ENCODE results near the gene MIEF1. TPM values are rescaled to one million over a fixed set of nuclear protein-coding genes. Genes with fewer than 3 reads are reported as not detected.

MIEF1 gene
- total RNA-seq, 1 donor from 2014 or later = 32.4 TPM

GRCh38 chr22:39558254-39558727, 56.2 kb downstream of the MIEF1 start:
- H3K4me3 Mint-ChIP-seq (ENCODE audit: low read depth) = peak overlapping the region; percentile 61
- no peaks in the 10 kb centered on the region for H3K9me3 Mint-ChIP-seq (ENCODE audit: low read depth)
- no peak for DNase-seq (ENCODE audit: low spot score, unreplicated experiment)
- H3K36me3 Mint-ChIP-seq (ENCODE audit: insufficient read depth) = no peaks in the 10 kb centered on the region
- H3K27me3 Mint-ChIP-seq = peaks cover 64% of the 10 kb centered on the region
- TF ChIP-seq, protein P1, sequence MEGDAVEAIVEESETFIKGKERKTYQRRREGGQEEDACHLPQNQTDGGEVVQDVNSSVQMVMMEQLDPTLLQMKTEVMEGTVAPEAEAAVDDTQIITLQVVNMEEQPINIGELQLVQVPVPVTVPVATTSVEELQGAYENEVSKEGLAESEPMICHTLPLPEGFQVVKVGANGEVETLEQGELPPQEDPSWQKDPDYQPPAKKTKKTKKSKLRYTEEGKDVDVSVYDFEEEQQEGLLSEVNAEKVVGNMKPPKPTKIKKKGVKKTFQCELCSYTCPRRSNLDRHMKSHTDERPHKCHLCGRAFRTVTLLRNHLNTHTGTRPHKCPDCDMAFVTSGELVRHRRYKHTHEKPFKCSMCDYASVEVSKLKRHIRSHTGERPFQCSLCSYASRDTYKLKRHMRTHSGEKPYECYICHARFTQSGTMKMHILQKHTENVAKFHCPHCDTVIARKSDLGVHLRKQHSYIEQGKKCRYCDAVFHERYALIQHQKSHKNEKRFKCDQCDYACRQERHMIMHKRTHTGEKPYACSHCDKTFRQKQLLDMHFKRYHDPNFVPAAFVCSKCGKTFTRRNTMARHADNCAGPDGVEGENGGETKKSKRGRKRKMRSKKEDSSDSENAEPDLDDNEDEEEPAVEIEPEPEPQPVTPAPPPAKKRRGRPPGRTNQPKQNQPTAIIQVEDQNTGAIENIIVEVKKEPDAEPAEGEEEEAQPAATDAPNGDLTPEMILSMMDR (IDR thresholded peaks at IDR 0.05; ENCODE audit: unreplicated experiment) = no peak
- H3K27ac Mint-ChIP-seq = no peak overlapping the region
- peaks cover 1% of the 10 kb centered on the region for H3K4me1 Mint-ChIP-seq (ENCODE audit: low read depth)

GRCh38 chr22:39558950-39559349, 56.9 kb downstream of the MIEF1 start:
- Mint-ChIP-seq H3K36me3 (ENCODE audit: insufficient read depth) (no peaks in the 10 kb centered on the region), H3K4me1 (ENCODE audit: low read depth) (peaks cover 1% of the 10 kb centered on the region), H3K4me3 (ENCODE audit: low read depth) (no peak overlapping the region), H3K27me3 (peaks cover 64% of the 10 kb centered on the region), H3K27ac (no peak overlapping the region), H3K9me3 (ENCODE audit: low read depth) (no peaks in the 10 kb centered on the region)
- no peak for DNase-seq (ENCODE audit: low spot score, unreplicated experiment)
- TF ChIP-seq, protein P1 (IDR thresholded peaks at IDR 0.05; ENCODE audit: unreplicated experiment) = no peak

- peaks cover 59% of the 10 kb centered on the region for H3K27me3 Mint-ChIP-seq
- peaks cover 1% of the 10 kb centered on the region for H3K4me1 Mint-ChIP-seq (ENCODE audit: low read depth)
- no peaks in the 10 kb centered on the region for H3K9me3 Mint-ChIP-seq (ENCODE audit: low read depth)
- TF ChIP-seq, protein P1 (IDR thresholded peaks at IDR 0.05; ENCODE audit: unreplicated experiment) = peak; percentile 59
- no peak overlapping the region for H3K4me3 Mint-ChIP-seq (ENCODE audit: low read depth)
- DNase-seq (ENCODE audit: low spot score, unreplicated experiment) = peak; percentile 37
- H3K36me3 Mint-ChIP-seq (ENCODE audit: insufficient read depth) = no peaks in the 10 kb centered on the region
- no peak overlapping the region for H3K27ac Mint-ChIP-seq
These were observed 57.5 kb downstream of the MIEF1 start for GRCh38 chr22:39559456-39560105.

DNA sequence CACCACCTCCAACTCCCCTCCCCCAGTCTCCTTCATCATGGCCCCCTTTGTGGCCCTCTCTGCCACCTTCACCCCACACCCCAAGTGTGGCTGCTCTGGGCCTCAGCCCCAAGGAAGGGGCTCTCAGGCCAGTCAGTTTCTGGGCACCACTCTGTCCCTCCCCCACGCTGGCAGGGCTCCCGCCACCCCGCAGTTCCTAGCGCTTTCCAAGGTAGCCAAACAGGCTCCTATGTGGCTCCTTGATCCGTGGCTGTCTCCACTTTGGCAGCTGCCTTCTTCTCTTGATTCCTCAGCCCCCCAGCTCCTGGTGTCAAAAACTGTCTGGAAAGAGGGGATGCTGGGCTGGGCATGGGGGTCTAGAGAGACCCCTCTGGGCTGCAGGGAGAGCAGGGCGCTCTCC, 58.0 kb downstream of the MIEF1 start:
- TF ChIP-seq, protein P1 (IDR thresholded peaks at IDR 0.05; ENCODE audit: unreplicated experiment) = no peak
- peaks cover 56% of the 10 kb centered on the region for H3K27me3 Mint-ChIP-seq
- DNase-seq (ENCODE audit: low spot score, unreplicated experiment) = no peak

DNA sequence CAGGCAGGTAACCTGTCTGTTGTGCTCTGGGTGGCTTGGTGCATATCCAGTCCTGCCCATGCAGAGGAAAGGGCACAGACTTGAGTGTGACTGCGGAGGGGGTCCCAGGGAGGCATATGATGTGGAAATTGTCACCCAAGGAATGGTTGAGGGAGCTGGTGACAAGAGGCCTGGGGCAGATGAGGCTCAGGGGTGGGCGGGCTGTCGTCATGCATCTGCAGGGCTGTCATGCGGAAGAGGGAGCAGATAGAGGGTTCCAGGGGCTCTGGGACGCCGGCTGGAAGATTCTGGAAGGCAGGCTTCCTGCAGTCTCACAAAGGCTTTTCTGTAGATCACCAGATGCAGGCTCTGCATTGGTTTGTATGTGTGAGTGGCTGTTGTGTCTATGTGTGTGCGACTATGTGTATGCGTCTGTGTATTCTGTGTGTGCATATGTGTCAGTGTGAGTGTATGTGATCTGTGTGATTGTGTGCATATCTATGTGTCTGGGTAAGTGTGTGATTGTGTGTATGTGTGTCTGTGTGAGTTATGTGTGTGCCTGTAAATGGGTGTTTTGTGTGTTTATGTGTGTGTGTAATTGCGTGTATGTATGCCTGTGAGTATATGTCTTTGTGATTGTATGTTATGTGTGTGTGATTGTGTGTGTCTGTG, 60.9 kb downstream of the MIEF1 start:
- DNase-seq (ENCODE audit: low spot score, unreplicated experiment) = no peak
- no peak overlapping the region for H3K4me3 Mint-ChIP-seq (ENCODE audit: low read depth)

More for the DNA sequence above, 58.0 kb downstream of the MIEF1 start:
- Mint-ChIP-seq H3K4me3 (ENCODE audit: low read depth) (no peak overlapping the region), H3K27ac (no peak overlapping the region), H3K36me3 (ENCODE audit: insufficient read depth) (no peaks in the 10 kb centered on the region), H3K9me3 (ENCODE audit: low read depth) (no peaks in the 10 kb centered on the region), H3K4me1 (ENCODE audit: low read depth) (peaks cover 1% of the 10 kb centered on the region)

More for the DNA sequence above, 60.9 kb downstream of the MIEF1 start:
- peaks cover 4% of the 10 kb centered on the region for H3K4me1 Mint-ChIP-seq (ENCODE audit: low read depth)
- H3K27me3 Mint-ChIP-seq = peaks cover 34% of the 10 kb centered on the region
- TF ChIP-seq, protein P1 (IDR thresholded peaks at IDR 0.05; ENCODE audit: unreplicated experiment) = no peak
- H3K36me3 Mint-ChIP-seq (ENCODE audit: insufficient read depth) = no peaks in the 10 kb centered on the region
- H3K27ac Mint-ChIP-seq = no peak overlapping the region
- H3K9me3 Mint-ChIP-seq (ENCODE audit: low read depth) = no peaks in the 10 kb centered on the region
